HepG2 (cell line): ENCODE data around the gene CCDC88C. TPM values are rescaled to one million over a fixed set of nuclear protein-coding genes. Genes with fewer than 3 reads are reported as not detected.

ENCODE experiments used
- ATAC-seq: fragments of 200-7000 bp; cut with Tn5 transposase; 3 replicates; pipeline ENCODE4 v1.9.1; 2020; ENCODE audit warnings: mild to moderate bottlenecking, moderate library complexity
- BruUV-seq: library from RNA; stranded (reverse); fragments of 400-500 nt; replicated peaks from 2 replicates; lab custom pipeline; 2021; lab: Mats Ljungman, UMichigan
- CTCF ChIA-PET: fragments of 300-600 bp; formaldehyde crosslinking; extraction: SDS; loops from one replicate; lab custom pipeline; 2021; ENCODE audit warnings: low total read pairs, inconsistent platforms, low intra/inter-chr PET ratio; lab: Yijun Ruan, JAX
- POLR2A ChIA-PET: fragments of 350-600 bp; sonication (Branson Sonifier 250); formaldehyde crosslinking; loops from one replicate; lab custom pipeline; 2020; ENCODE audit warnings: antibody characterized with exemption, inconsistent platforms; lab: Yijun Ruan, JAX
- DNase-seq: peaks from one replicate; pipeline ENCODE4 v3.0.0-alpha.2; 2015; ENCODE audit warnings: low spot score
- FAIRE-seq: peaks from 3 replicates; lab custom pipeline; 2011; peaks lifted over from hg19 to GRCh38; lab: Jason Lieb, UNC
- H2AFZ ChIP-seq: one replicate; pipeline ENCODE4 v1.6.1; 2011; ENCODE audit warnings: low read length, inconsistent platforms
- H3K27ac ChIP-seq: fragments of 300-600 bp; 3 replicates; pipeline ENCODE4 v1.8.0; 2011; ENCODE audit warnings: mixed run types, mild to moderate bottlenecking, mixed read lengths, low read length, inconsistent platforms; ENCODE audit not compliant: insufficient read depth; ENCODE audit errors: extremely low read length
- H3K27me3 ChIP-seq, 2 experiments: fragments of 200-600 bp in 1 of 2; 2 replicates in 1 of 2; 3 replicates in 1 of 2; pipeline versions ENCODE4 v1.6.0 to v1.8.0; 2011; ENCODE audit warnings: low read length in 2 of 2, mild to moderate bottlenecking in 2 of 2, moderate library complexity in 2 of 2, inconsistent platforms in 1 of 2; ENCODE audit not compliant: insufficient read depth in 2 of 2, control insufficient read depth in 1 of 2
- H3K36me3 ChIP-seq, 2 experiments: fragments of 200-600 bp in 1 of 2; replicated peaks in 1 of 2; 2 replicates in 1 of 2; 3 replicates in 1 of 2; pipeline versions ENCODE4 v1.5.1 to v1.8.0; 2011; ENCODE audit warnings: low read length in 2 of 2, inconsistent platforms in 1 of 2; ENCODE audit not compliant: insufficient read depth in 2 of 2, control insufficient read depth in 1 of 2
- H3K4me1 ChIP-seq: 2 replicates; pipeline ENCODE4 v1.5.1; 2012; ENCODE audit warnings: low read length, inconsistent platforms; ENCODE audit not compliant: insufficient read depth
- H3K4me2 ChIP-seq: 2 replicates; pipeline ENCODE4 v1.6.0; 2011; ENCODE audit warnings: low read depth, low read length, inconsistent platforms
- H3K4me3 ChIP-seq, 3 experiments: fragments of 200-600 bp in 1 of 3; sonication (generic), shearing (Covaris generic) in 1 of 3; replicated peaks in 1 of 3; 2 replicates each; pipeline ENCODE4 v1.5.1; 2011 to 2016; ENCODE audit warnings: low read length in 3 of 3, inconsistent platforms in 2 of 3, low read depth in 2 of 3, mild to moderate bottlenecking in 2 of 3, control low read depth in 1 of 3, mixed read lengths in 1 of 3; ENCODE audit not compliant: insufficient read depth in 1 of 3
- H3K79me2 ChIP-seq: one replicate; pipeline ENCODE4 v1.6.1; 2011; ENCODE audit warnings: low read length, inconsistent platforms; ENCODE audit not compliant: insufficient read depth
- H3K9ac ChIP-seq: 2 replicates; pipeline ENCODE4 v1.6.0; 2011; ENCODE audit warnings: mild to moderate bottlenecking, low read depth, low read length, inconsistent platforms; ENCODE audit not compliant: insufficient read depth
- H3K9me3 ChIP-seq: 2 replicates; pipeline ENCODE4 v1.5.1; 2012; ENCODE audit warnings: mild to moderate bottlenecking, low read length
- H4K20me1 ChIP-seq: 2 replicates; pipeline ENCODE4 v1.6.0; 2011; ENCODE audit warnings: inconsistent platforms, mild to moderate bottlenecking, low read length, moderate library complexity; ENCODE audit not compliant: insufficient read depth
- ARID2 ChIP-seq: sonication (generic); formaldehyde crosslinking; IDR thresholded peaks from 2 replicates; pipeline ENCODE4 v1.8.1; 2022; ENCODE audit warnings: mild to moderate bottlenecking, missing genetic modification reagents, borderline replicate concordance
- BORCS8-MEF2B ChIP-seq: sonication (generic); formaldehyde crosslinking; IDR thresholded peaks from 2 replicates; pipeline ENCODE4 v1.8.0; 2022; ENCODE audit warnings: mild to moderate bottlenecking, missing genetic modification reagents
- BRD4 ChIP-seq: sonication (generic); formaldehyde crosslinking; IDR thresholded peaks from 2 replicates; pipeline ENCODE4 v1.4.0; 2020; ENCODE audit warnings: missing genetic modification reagents
- CBX2 ChIP-seq, 2 experiments: fragments of 200-600 bp in 1 of 2; sonication (generic); formaldehyde crosslinking in 1 of 2; IDR thresholded peaks; 2 replicates each; pipeline versions ENCODE4 v1.7.0 to v1.8.1; 2018 to 2022; ENCODE audit warnings: low read depth in 2 of 2, low read length in 1 of 2, mild to moderate bottlenecking in 1 of 2, missing genetic modification reagents in 1 of 2
- CCAR2 ChIP-seq: fragments of 200-400 bp; formaldehyde crosslinking; optimal IDR thresholded peaks from 2 replicates; pipeline ENCODE3; 2018; ENCODE audit warnings: low read depth, mild to moderate bottlenecking, low read length, moderate library complexity
- KDM6A ChIP-seq: IDR thresholded peaks from 2 replicates; pipeline ENCODE4 v1.6.1; 2016; ENCODE audit warnings: low read depth
- MATR3 ChIP-seq: sonication (generic); formaldehyde crosslinking; IDR thresholded peaks from 2 replicates; pipeline ENCODE4 v1.4.0; 2020; ENCODE audit warnings: missing genetic modification reagents
- MTF2 ChIP-seq: sonication (generic); formaldehyde crosslinking; IDR thresholded peaks from 2 replicates; pipeline ENCODE4 v1.5.0; 2020; ENCODE audit warnings: missing genetic modification reagents, borderline replicate concordance
- RERE ChIP-seq: IDR thresholded peaks from 2 replicates; pipeline ENCODE4 v1.6.1; 2016; ENCODE audit warnings: low read depth, missing genetic modification reagents, missing compliant biosample characterization
- SAP130 ChIP-seq: IDR thresholded peaks from 2 replicates; pipeline ENCODE4 v1.6.1; 2016; ENCODE audit warnings: low read depth
- SMARCC2 ChIP-seq: fragments of 450-650 bp; IDR thresholded peaks from 2 replicates; pipeline ENCODE4 v1.6.1; 2017; ENCODE audit warnings: antibody characterized with exemption, mild to moderate bottlenecking
- ZBTB3 ChIP-seq: sonication (generic); formaldehyde crosslinking; IDR thresholded peaks from 2 replicates; pipeline ENCODE4 v1.4.0; 2020; ENCODE audit warnings: low read depth, mild to moderate bottlenecking, moderate library complexity, missing genetic modification reagents, borderline replicate concordance
- ZFP91 ChIP-seq: sonication (generic); formaldehyde crosslinking; IDR thresholded peaks from 2 replicates; pipeline ENCODE4 v1.9.0; 2022; ENCODE audit warnings: missing genetic modification reagents, mild to moderate bottlenecking, borderline replicate concordance
- ZNF232 ChIP-seq: sonication (generic); formaldehyde crosslinking; IDR thresholded peaks from 2 replicates; pipeline ENCODE4 v1.4.0; 2020; ENCODE audit warnings: missing genetic modification reagents, borderline replicate concordance
- ZNF275 ChIP-seq: sonication (generic); formaldehyde crosslinking; IDR thresholded peaks from 2 replicates; pipeline ENCODE4 v1.8.0; 2022; ENCODE audit warnings: missing genetic modification reagents, mild to moderate bottlenecking, inconsistent platforms, borderline replicate concordance
- ZNF292 ChIP-seq: sonication (generic); formaldehyde crosslinking; IDR thresholded peaks from 2 replicates; pipeline ENCODE4 v1.8.1; 2022; ENCODE audit warnings: mild to moderate bottlenecking, low read depth, missing genetic modification reagents, borderline replicate concordance
- WGBS: methylation state at CpG from one replicate; pipeline ENCODE4 v1.1.6; 2017; ENCODE audit warnings: low lambda C conversion rate; 5-methylcytosine and 5-hydroxymethylcytosine counted together
- in situ Hi-C: cut with HindIII; loops from 2 replicates; pipeline ENCODE4 v1.10.0; 2017; ENCODE audit warnings: low pct_unique_long_range_greater_than_20kb; ENCODE audit not compliant: extremely low pct_ligation_motif_present
- intact Hi-C: fragments of 100-400 bp; cut with micrococcal nuclease; formaldehyde crosslinking; loops from one replicate; pipeline ENCODE4 v1.10.0; 2022; ENCODE audit not compliant: unreplicated experiment
- polyA plus RNA-seq, 8 experiments: library from polyadenylated mRNA; depleted of rRNA in 3 of 8; stranded (reverse) in 7 of 8; unstranded in 1 of 8; fragments of >200 nt; fragmentation: Illumina TruSeq in 4 of 8; extraction: Trizol in 4 of 8; gene quantifications; 2 replicates each; pipeline versions ENCODE4 v1.2.1 to v1.2.3, GENCODE V29; 2011 to 2016; ENCODE audit warnings: low read depth in 4 of 8, missing spikeins in 1 of 8, mixed read lengths in 1 of 8; ENCODE audit not compliant: insufficient read depth in 1 of 8
- total RNA-seq, 5 experiments: library from RNA; depleted of rRNA; stranded (reverse); fragments of >200 nt; fragmentation: Illumina TruSeq; extraction: Trizol; gene quantifications; 2 replicates each; pipeline ENCODE4 v1.2.3, GENCODE V29; 2016; ENCODE audit warnings: low read depth in 1 of 5

Gene CCDC88C
- total and polyA plus RNA-seq, 2 of the 13 experiments (the other 11 are each of a cell fraction or from before 2014, with no cell fraction given): 3.6 to 11.7 TPM

- Histone ChIP-seq H3K4me1 (peaks cover 25% of the 10 kb centered on the region), H3K36me3 (no peaks in the 10 kb centered on the region; a peak in 1 of 5 replicates), H2AFZ (no peak overlapping the region), H3K9me3 (no peaks in the 10 kb centered on the region), H3K4me2 (no peak overlapping the region), H3K27me3 (no peaks in the 10 kb centered on the region), H3K27ac (no peak overlapping the region), H4K20me1 (peaks cover 13% of the 10 kb centered on the region; the same call in 1 of the 2 replicates), H3K4me3 (no peak overlapping the region), H3K9ac (no peak overlapping the region), H3K79me2 (peaks cover 6% of the 10 kb centered on the region)
- POLR2A ChIA-PET: no interaction called here
- FAIRE-seq (no peak), DNase-seq (no peak), ATAC-seq (peak; percentile 33; the same call in 2 of the 3 replicates)
- WGBS: 86% methylated on average over 12 of the region's 13 CpGs
- CTCF ChIA-PET: no interaction called here
- in situ Hi-C loops (no loop called here), intact Hi-C loops (no loop called here)
- no TSS peak for BruUV-seq
- TF ChIP-seq RERE (CRISPR knock-in tag) (no peak), SAP130 (CRISPR knock-in tag) (no peak), ZNF275 (CRISPR knock-in tag) (no peak), CCAR2 (no peak), BRD4 (CRISPR knock-in tag) (no peak), ZNF292 (no peak), ARID2 (CRISPR knock-in tag) (no peak), MTF2 (CRISPR knock-in tag) (no peak), KDM6A (CRISPR knock-in tag) (no peak), ZBTB3 (CRISPR knock-in tag) (no peak), BORCS8-MEF2B (CRISPR knock-in tag) (no peak), SMARCC2 (no peak), CBX2 (IDR thresholded peaks at IDR 0.05; ENCODE audit: low read depth, low read length) (no peak), CBX2 (CRISPR knock-in tag; IDR thresholded peaks at IDR 0.05; ENCODE audit: low read depth) (no peak), ZNF232 (no peak), MATR3 (CRISPR knock-in tag) (no peak), ZFP91 (0 out of 2 replicates have a peak, but pooled peaks have one; percentile 3)
Measured at GRCh38 chr14:91379579-91379932, 38.1 kb downstream of the CCDC88C start.
